ENCODE results near the gene ACTR5.

The ACTR5 gene

DNA sequence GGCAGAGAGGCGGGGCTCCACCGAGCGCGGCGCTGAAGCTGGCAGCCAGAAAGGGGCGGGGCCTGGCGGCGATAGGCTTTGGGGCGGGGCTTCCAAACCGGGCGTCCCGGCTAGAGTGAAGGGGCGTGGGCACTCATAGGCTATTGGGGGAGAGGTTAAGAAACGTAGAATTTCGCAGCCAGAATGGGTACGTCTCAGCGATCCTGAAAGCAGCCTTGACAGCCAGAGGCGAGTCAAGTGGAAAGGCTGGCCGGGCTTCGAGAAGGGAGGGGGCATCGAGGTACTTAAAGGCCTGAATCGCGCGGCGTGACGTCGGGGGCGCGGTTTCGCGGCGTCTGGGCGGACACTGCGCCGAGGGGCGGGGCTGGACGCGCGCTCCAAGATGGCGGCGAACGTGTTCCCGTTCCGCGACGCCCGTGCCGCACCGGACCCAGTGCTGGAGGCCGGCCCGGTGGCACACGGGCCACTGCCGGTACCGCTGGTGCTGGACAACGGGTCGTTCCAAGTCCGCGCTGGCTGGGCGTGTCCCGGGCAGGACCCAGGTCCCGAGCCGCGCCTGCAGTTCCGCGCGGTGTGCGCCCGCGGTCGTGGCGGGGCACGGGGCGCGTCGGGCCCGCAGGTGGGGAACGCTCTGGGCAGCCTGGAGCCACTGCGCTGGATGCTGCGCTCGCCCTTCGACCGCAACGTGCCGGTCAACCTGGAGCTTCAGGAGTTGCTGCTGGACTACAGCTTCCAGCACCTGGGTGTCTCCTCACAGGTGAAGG lies at the start of gene ACTR5:
ACTR5 (plus strand) TSS at position 364 of the 764 bp plus-strand sequence; CDS start at position 383, 19 bp downstream.
- TF ChIP-seq, protein P1, sequence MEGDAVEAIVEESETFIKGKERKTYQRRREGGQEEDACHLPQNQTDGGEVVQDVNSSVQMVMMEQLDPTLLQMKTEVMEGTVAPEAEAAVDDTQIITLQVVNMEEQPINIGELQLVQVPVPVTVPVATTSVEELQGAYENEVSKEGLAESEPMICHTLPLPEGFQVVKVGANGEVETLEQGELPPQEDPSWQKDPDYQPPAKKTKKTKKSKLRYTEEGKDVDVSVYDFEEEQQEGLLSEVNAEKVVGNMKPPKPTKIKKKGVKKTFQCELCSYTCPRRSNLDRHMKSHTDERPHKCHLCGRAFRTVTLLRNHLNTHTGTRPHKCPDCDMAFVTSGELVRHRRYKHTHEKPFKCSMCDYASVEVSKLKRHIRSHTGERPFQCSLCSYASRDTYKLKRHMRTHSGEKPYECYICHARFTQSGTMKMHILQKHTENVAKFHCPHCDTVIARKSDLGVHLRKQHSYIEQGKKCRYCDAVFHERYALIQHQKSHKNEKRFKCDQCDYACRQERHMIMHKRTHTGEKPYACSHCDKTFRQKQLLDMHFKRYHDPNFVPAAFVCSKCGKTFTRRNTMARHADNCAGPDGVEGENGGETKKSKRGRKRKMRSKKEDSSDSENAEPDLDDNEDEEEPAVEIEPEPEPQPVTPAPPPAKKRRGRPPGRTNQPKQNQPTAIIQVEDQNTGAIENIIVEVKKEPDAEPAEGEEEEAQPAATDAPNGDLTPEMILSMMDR (IDR thresholded peaks at IDR 0.05), result no peak

DNA sequence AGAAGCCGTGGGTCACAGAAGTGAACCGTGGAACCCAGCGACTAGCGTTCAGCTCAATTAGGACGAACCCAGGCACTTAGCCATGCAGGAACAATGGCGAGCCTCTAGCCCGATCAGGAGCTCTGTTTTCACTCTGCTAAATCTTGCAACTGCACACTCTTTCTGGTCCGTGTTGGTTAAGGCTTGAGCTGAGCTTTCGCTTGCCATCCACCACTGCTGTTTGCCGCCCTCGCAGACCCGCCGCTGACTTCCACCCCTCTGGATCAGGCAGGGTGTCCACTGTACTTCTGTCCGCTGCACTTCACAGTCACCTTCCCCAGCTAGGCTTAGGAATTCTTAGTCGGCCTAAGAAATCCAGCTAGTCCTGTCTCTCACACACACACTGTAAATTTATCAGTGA lies 49.7 kb upstream of the ACTR5 start:
- TF ChIP-seq, protein P1 (IDR thresholded peaks at IDR 0.05), result no peak

DNA sequence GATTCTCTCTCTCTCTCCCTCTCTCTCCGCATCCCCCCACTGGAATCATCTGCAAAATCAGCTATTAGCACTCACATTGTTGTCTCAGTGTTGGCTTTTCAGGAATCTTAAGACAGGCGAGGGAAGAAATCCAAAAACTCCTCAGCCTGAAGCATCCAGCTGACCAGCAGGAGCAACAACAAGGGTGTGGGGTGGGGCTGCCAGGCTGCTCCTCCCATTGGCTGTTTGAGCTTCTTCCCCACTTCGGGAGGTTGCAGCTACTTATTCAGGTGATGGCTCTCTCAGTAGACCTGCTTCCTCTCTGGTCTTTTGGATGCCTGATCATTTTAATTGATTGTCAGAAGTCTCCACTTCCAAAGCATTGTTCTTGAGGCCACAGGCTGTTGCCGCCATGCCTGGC lies 48.1 kb upstream of the ACTR5 start:
- TF ChIP-seq, protein P1 (IDR thresholded peaks at IDR 0.05), result no peak

DNA sequence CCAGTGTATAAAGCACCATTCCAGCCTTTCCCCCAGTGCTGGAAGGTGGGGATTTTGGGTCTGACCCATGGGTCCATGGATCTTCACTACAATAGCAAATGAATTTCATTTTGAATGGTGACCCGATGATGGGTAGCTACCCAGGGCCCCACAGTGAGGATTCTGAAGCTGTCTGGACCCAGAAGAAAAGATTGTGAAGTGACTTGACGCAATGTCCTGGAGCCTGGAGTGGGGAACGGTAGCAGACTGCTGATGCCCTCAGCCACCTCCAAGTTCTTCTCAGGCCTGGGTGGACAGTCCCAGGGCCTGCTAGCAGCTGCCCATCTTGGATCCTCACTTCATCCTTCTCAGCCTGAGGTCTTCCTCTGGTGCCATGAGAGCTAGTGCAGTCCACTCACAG lies 47.3 kb upstream of the ACTR5 start:
- TF ChIP-seq, protein P1 (IDR thresholded peaks at IDR 0.05), result no peak

DNA sequence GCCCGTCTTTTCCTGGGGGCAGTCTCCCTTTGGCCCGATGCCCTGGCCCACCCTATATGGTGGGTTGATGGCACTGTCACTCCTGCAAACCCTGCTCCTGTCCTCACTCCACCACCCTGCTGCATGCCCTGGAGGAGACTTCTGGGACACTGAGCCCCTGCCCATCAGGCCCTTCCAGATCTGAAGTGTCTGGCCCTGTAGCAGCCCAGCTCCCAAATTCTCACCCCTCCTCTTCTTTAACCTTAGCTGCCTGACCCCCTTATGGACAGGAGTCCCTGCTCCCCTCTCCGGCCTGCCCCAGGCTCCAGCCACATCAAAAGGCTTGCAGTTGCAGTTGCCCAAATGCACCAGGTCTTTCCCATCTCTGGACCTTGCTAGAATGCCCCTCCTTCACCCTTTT lies 44.7 kb upstream of the ACTR5 start:
- TF ChIP-seq, protein P1 (IDR thresholded peaks at IDR 0.05), result no peak

DNA sequence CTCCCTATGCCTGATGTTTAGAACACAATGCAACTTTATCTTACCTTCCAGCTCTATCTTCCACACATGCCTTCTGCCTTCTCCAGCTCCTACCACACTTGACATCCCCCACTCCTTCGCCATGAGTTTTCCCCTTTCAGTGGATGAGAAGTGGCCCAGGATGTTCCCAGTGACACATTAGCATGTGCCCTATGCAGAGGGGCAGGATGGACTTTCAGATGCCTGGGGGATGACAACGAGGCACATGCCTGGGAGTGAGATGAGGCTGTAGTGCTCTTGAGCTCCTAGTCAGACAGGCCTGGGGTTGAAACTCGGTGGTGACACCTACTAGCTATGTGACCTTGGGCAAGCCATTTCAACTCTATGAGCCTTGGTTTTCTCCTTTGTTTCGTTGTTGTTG lies 44.1 kb upstream of the ACTR5 start:
- TF ChIP-seq, protein P1 (IDR thresholded peaks at IDR 0.05), result no peak

DNA sequence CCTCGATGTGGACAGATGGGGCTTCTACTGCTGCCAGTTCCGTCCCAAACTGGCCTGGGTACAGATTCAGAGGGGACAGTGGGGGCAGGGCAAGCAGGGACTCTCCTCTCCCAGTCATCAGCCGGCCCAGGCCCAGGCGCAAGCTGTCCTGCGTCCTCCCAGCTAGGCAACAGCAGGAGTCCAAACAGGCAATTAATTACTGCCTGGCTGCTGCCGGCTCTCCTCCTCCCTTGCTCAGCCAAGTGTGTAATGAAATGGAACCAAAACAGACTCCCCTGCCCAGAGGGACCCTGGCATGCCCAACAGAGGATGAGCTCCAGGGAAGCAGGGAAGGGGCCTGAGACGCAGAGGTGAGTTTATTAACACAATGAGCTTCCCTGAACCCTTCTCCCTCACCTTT lies 41.8 kb upstream of the ACTR5 start:
- TF ChIP-seq, protein P1 (IDR thresholded peaks at IDR 0.05), result no peak
